Measurements from ENCODE around the gene MTFMT.
A peak's percentile ranks its signal among the peaks of the same experiment; 100 is the strongest.
"Not testable (repeated sequence)": the region's sequence is repeated elsewhere in the genome, so short reads cannot be mapped to it uniquely, and the experiment has no call there.

Gene MTFMT

GRCh38 chr15:65033659-65034269 lies 4.3 kb upstream of the MTFMT start:
- Mint-ChIP-seq H3K27ac (no peak overlapping the region), H3K4me3 (no peak overlapping the region), H3K4me1 (peaks cover 9% of the 10 kb centered on the region), H3K9me3 (no peaks in the 10 kb centered on the region), H3K27me3 (peaks cover 28% of the 10 kb centered on the region)
- ATAC-seq (peak; percentile 61), DNase-seq (peak in 1 of 2 donors; percentile 35)

DNA sequence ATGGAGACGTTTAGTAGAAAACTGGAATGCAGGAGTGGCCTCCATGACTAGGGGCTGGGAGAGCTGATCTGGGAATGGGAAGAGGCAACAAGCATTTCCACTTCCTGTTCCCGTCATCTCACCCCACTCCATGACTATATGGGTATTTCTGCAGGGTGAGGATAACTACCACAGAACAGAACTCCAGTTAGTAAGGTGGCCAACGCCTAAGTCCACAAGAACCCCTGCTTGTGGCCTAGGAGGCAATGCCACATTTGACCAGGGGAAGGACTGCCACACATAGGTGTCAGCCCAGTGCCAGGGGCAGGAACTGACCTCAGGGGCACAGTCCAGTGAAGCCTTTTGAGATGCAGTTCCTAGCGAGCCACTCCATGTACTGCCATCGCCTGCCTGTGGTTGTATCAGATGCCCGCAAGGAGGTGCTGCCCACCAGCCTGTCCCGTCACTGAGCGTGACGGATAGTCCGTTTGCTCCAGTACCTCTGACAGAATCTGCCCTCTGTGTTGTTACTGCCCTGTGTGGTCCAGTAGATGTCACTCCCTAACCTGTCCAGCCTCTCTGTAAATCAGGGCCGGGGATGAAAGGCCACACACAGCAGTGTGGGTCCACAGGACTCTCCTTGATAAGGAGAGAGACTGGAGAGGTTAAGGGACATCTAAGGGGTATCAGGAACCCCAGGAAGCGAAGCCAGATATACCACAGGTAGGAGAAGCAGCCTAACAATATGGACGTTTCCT lies 3.5 kb upstream of the MTFMT start:
- ATAC-seq = peak; percentile 67
- peak overlapping the region; percentile 29 to 36 for H3K4me3 Mint-ChIP-seq

DNA sequence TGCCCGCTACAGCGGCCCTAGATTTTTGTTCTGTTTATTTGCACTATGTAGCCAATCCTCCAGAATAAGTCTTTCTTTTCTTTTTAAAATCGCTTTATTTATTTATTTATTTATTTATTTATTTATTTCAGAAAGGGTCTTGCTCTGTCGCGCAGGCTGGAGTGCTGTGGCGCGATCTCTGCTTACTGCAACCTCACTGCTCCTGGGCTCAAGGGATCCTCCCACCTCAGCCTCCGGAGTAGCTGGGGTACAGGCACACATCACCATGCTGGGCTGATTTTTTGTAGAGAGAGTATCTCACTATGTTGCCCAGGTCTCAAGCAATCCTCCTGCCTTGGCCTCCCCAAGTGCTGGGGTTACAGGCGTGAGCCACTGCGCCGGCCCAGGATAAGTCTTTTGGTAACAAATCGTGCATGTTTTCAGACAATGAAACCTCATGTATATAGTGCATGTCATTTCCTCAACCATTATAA lies 333 bp upstream of the MTFMT start:
- H3K9me3 Mint-ChIP-seq = no peaks in the 10 kb centered on the region
- H3K4me3 Mint-ChIP-seq = peak overlapping the region in 1 of 2 donors; percentile 46
- peaks cover 19% of the 10 kb centered on the region for H3K4me1 Mint-ChIP-seq
- DNase-seq = no peak
- ATAC-seq = no peak
- H3K27me3 Mint-ChIP-seq = peaks cover 28% of the 10 kb centered on the region
- H3K27ac Mint-ChIP-seq = no peak overlapping the region

More for the DNA sequence above, 3.5 kb upstream of the MTFMT start:
- H3K9me3 Mint-ChIP-seq = no peaks in the 10 kb centered on the region
- DNase-seq = peak; percentile 39 to 49
- peaks cover 15% of the 10 kb centered on the region for H3K4me1 Mint-ChIP-seq
- peaks cover 28% of the 10 kb centered on the region for H3K27me3 Mint-ChIP-seq
- H3K27ac Mint-ChIP-seq = no peak overlapping the region

- Mint-ChIP-seq H3K27ac (peak overlapping the region; percentile 67 to 84), H3K27me3 (peaks cover 26% of the 10 kb centered on the region), H3K4me3 (peak overlapping the region; percentile 85 to 88), H3K4me1 (peaks cover 15% of the 10 kb centered on the region), H3K9me3 (no peaks in the 10 kb centered on the region)
- DNase-seq (no peak), ATAC-seq (no peak)
Measured at GRCh38 chr15:65028338-65028737, 1.1 kb downstream of the MTFMT start.

DNA sequence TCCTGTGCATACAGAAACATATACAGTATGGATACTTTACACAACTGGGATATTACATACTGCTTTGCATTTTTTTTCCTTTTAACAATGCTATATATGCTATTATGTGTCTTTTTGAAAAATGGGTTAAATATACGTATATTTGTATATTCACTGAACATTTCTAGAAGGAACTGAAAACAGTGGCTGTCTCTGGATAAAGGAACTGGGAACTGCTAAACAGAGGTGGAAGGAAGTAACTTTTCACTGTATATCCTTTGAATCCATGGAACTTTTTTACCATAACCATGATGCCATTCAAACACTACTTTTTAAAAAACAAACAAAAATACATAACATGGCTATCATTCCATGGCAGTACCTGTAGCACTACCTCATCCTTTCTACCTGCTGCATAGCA lies 1.8 kb downstream of the MTFMT start:
- no peak for ATAC-seq
- peak overlapping the region; percentile 85 to 88 for H3K4me3 Mint-ChIP-seq
- DNase-seq = no peak
- H3K9me3 Mint-ChIP-seq = no peaks in the 10 kb centered on the region
- no peak overlapping the region for H3K27ac Mint-ChIP-seq
- H3K27me3 Mint-ChIP-seq = peaks cover 19% of the 10 kb centered on the region
- peaks cover 11% of the 10 kb centered on the region for H3K4me1 Mint-ChIP-seq

GRCh38 chr15:65026756-65027155 lies 2.7 kb downstream of the MTFMT start:
- peaks cover 10% of the 10 kb centered on the region for H3K27me3 Mint-ChIP-seq
- H3K4me1 Mint-ChIP-seq = peaks cover 11% of the 10 kb centered on the region
- no peak for ATAC-seq
- H3K9me3 Mint-ChIP-seq = no peaks in the 10 kb centered on the region
- DNase-seq = no peak
- H3K4me3 Mint-ChIP-seq = no peak overlapping the region
- H3K27ac Mint-ChIP-seq = no peak overlapping the region

DNA sequence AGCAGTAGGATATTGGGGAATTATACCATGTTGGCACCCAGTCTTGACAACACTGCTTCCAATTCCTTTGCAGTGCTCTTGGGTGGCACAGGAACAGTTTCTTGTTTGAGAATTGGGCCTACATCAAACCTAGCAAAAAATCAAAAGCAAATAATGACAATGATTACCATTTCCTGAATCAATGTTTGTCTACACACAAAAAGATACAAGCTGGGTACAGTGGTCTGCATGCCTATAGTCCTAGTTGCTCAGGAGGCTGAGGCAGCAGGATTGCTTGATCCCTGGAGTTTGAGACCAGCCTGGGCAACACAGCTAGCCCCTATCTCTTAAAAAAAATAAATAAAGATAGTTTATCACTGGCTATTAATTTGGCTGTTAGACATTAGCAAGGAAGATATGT lies 8.0 kb downstream of the MTFMT start:
- Mint-ChIP-seq H3K4me3 (no peak overlapping the region), H3K27me3 (no peaks in the 10 kb centered on the region), H3K27ac (no peak overlapping the region), H3K9me3 (no peaks in the 10 kb centered on the region), H3K4me1 (peaks cover 6% of the 10 kb centered on the region)
- ATAC-seq (no peak), DNase-seq (no peak)

DNA sequence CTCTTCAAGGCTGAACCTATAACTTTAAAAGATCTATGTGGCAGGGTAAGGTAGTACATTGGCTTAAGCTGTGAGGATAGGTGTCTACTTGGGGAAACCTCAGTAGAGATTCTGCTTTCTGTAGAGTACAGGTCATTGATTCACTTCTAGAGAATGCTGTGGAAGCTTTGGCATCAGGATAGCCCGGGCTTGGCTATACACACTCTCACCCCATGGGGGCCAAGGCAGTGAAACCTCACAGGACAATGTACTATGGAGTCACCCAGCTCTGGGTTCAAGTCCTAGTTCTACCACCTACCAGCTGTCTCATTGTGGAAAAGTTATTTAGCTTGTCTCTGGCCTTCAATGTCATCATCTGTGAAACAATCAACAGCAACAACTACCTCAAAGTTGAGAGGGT lies 9.0 kb downstream of the MTFMT start:
- H3K27ac Mint-ChIP-seq = no peak overlapping the region
- H3K4me1 Mint-ChIP-seq = peaks cover 6% of the 10 kb centered on the region
- no peaks in the 10 kb centered on the region for H3K9me3 Mint-ChIP-seq
- no peak overlapping the region for H3K4me3 Mint-ChIP-seq
- peak; percentile 60 for ATAC-seq
- no peaks in the 10 kb centered on the region for H3K27me3 Mint-ChIP-seq
- no peak for DNase-seq

GRCh38 chr15:65011198-65011597 lies 18.2 kb downstream of the MTFMT start:
- H3K4me3 Mint-ChIP-seq, ATAC-seq, DNase-seq, H3K27me3 Mint-ChIP-seq, H3K9me3 Mint-ChIP-seq, H3K4me1 Mint-ChIP-seq, H3K27ac Mint-ChIP-seq: not testable (repeated sequence)

GRCh38 chr15:65008983-65009382 lies 20.5 kb downstream of the MTFMT start:
- H3K27ac Mint-ChIP-seq = no peak overlapping the region
- no peak overlapping the region for H3K4me3 Mint-ChIP-seq
- DNase-seq = no peak
- no peaks in the 10 kb centered on the region for H3K4me1 Mint-ChIP-seq
- H3K9me3 Mint-ChIP-seq = no peaks in the 10 kb centered on the region
- ATAC-seq = no peak
- H3K27me3 Mint-ChIP-seq = no peaks in the 10 kb centered on the region

GRCh38 chr15:65006876-65007275 lies 22.6 kb downstream of the MTFMT start:
- Mint-ChIP-seq H3K27ac (peak overlapping the region in 1 of 2 donors; percentile 63), H3K4me1 (no peaks in the 10 kb centered on the region), H3K9me3 (no peaks in the 10 kb centered on the region), H3K4me3 (no peak overlapping the region), H3K27me3 (no peaks in the 10 kb centered on the region)
- DNase-seq = no peak
- no peak for ATAC-seq

DNA sequence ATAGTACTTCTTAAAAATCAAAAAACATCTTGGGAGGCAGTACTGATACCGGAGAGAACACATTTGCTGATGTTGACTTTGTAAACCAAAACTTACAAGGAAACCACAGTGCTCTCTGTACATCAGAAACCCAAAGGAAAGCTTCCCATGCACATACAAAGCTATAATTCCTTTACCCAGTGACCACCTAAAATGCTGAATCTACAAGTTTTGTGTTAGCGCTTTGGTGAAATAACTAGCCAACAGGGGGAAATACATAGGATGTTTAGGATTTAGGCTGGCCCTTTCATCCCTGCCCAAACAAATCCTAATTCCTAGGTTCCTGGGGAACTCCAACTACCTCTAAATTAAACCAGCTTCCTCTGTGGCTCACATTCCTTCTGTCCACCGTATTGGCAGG lies 24.4 kb downstream of the MTFMT start:
- DNase-seq (no peak), ATAC-seq (no peak)
- Mint-ChIP-seq H3K27me3 (no peaks in the 10 kb centered on the region), H3K4me1 (no peaks in the 10 kb centered on the region), H3K9me3 (no peaks in the 10 kb centered on the region), H3K4me3 (no peak overlapping the region), H3K27ac (peak overlapping the region in 1 of 2 donors; percentile 71)

- no peaks in the 10 kb centered on the region for H3K9me3 Mint-ChIP-seq
- peaks cover 5% of the 10 kb centered on the region for H3K4me1 Mint-ChIP-seq
- ATAC-seq (no peak), DNase-seq (no peak)
- no peak overlapping the region for H3K4me3 Mint-ChIP-seq
- no peaks in the 10 kb centered on the region for H3K27me3 Mint-ChIP-seq
- H3K27ac Mint-ChIP-seq = no peak overlapping the region
Measured at GRCh38 chr15:64997745-64998375, 31.6 kb downstream of the MTFMT start.

GRCh38 chr15:64997066-64997465 lies 32.4 kb downstream of the MTFMT start:
- H3K27ac Mint-ChIP-seq = no peak overlapping the region

DNA sequence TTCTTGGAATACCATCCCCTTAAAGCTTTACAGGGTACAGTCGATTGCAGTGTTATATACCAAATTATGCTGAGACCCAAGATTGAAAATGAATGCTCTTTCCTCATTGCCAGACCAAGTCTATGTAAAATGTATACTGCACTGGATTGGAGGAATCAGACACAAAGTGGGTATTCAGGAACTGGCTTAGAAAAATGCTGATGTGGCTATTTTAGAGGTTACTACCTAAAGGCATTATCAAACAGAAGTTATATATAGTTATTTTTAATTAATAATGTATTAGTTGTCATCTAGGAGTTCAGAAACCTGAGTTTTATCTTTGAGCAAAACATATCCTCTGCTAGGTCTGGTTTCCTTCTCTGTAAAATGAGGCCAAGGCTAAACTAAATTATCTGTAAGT lies 36.1 kb downstream of the MTFMT start:
- ATAC-seq = no peak
- no peaks in the 10 kb centered on the region for H3K27me3 Mint-ChIP-seq
- H3K9me3 Mint-ChIP-seq = no peaks in the 10 kb centered on the region
- no peak for DNase-seq
- H3K4me1 Mint-ChIP-seq = peaks cover 31% of the 10 kb centered on the region
- H3K4me3 Mint-ChIP-seq = peak overlapping the region; percentile 14 to 43
- peak overlapping the region; percentile 21 to 54 for H3K27ac Mint-ChIP-seq

More at GRCh38 chr15:64997066-64997465, 32.4 kb downstream of the MTFMT start:
- no peaks in the 10 kb centered on the region for H3K9me3 Mint-ChIP-seq
- H3K27me3 Mint-ChIP-seq = no peaks in the 10 kb centered on the region
- H3K4me3 Mint-ChIP-seq = no peak overlapping the region
- no peak for ATAC-seq
- peaks cover 7% of the 10 kb centered on the region for H3K4me1 Mint-ChIP-seq
- DNase-seq = no peak

GRCh38 chr15:64991536-64992135 lies 37.8 kb downstream of the MTFMT start:
- DNase-seq (no peak), ATAC-seq (no peak)
- Mint-ChIP-seq H3K4me1 (peaks cover 48% of the 10 kb centered on the region), H3K9me3 (no peaks in the 10 kb centered on the region), H3K27ac (no peak overlapping the region), H3K27me3 (no peaks in the 10 kb centered on the region), H3K4me3 (no peak overlapping the region)

Measured in stimulated activated naive CD8-positive, alpha-beta T cell treated with anti-CD3 and anti-CD28 coated beads, Interleukin-15, amount 100 ng/mL, for 72 hours (primary cell).